Mesodermal cell (in vitro differentiated cells): ENCODE measurements around the gene UVRAG.
"Not testable (repeated sequence)": the region's sequence is repeated elsewhere in the genome, so short reads cannot be mapped to it uniquely, and the experiment has no call there.

Experiments
- H3K27ac ChIP-seq: 2 replicates; pipeline ENCODE4 v1.7.0; 2013; ENCODE audit warnings: mild to moderate bottlenecking, low read depth, low read length, moderate library complexity; ENCODE audit not compliant: severe bottlenecking
- H3K36me3 ChIP-seq: 2 replicates; pipeline ENCODE4 v1.7.1; 2013; ENCODE audit warnings: mild to moderate bottlenecking, low read length, moderate library complexity; ENCODE audit not compliant: control insufficient read depth, insufficient read depth
- H3K4me1 ChIP-seq: one replicate; pipeline ENCODE4 v1.7.1; 2013; ENCODE audit warnings: mild to moderate bottlenecking, low read length; ENCODE audit not compliant: insufficient read depth, control insufficient read depth, poor library complexity, severe bottlenecking
- H3K4me3 ChIP-seq: 2 replicates; pipeline ENCODE4 v1.7.0; 2013; ENCODE audit warnings: low read length, control low read depth, mild to moderate bottlenecking; ENCODE audit not compliant: insufficient read depth, poor library complexity, severe bottlenecking; ENCODE audit errors: extremely low read depth
- H3K9me3 ChIP-seq: 2 replicates; pipeline ENCODE4 v1.7.1; 2013; ENCODE audit warnings: mild to moderate bottlenecking, low read length, moderate library complexity; ENCODE audit not compliant: control insufficient read depth
- WGBS, 2 experiments: methylation state at CpG; one replicate each; pipeline ENCODE4 v1.1.5; 2013; ENCODE audit warnings: missing lambda C conversion rate in 2 of 2; ENCODE audit not compliant: insufficient coverage in 2 of 2; 5-methylcytosine and 5-hydroxymethylcytosine counted together

The UVRAG gene

DNA sequence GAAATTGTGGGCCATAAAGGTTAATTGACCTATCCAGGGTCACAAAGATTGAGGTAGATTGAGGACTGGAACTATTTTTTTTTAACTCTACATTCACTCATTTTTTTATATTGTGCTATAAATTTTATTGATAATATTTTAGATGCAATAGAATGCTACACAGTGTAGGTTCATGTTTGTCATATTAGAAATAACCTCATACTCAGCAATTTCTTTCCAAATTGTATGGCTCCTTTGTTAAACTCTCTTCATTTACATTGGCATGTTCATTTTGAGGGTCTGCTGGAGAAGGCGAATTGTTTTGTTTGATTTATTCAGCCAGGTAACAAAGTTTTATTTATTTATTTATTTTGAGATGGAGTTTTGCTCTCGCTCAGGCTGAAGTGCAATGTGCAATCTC, 44.6 kb downstream of the UVRAG start:
- Histone ChIP-seq H3K4me3 (no peak overlapping the region), H3K9me3 (no peaks in the 10 kb centered on the region), H3K4me1 (no peaks in the 10 kb centered on the region), H3K27ac (no peak overlapping the region), H3K36me3 (no peaks in the 10 kb centered on the region)
- WGBS, 2 experiments: 83% methylated on average over 1 of the region's 2 CpGs; no CpG with 5 or more reads in 1 of the 2 experiments

DNA sequence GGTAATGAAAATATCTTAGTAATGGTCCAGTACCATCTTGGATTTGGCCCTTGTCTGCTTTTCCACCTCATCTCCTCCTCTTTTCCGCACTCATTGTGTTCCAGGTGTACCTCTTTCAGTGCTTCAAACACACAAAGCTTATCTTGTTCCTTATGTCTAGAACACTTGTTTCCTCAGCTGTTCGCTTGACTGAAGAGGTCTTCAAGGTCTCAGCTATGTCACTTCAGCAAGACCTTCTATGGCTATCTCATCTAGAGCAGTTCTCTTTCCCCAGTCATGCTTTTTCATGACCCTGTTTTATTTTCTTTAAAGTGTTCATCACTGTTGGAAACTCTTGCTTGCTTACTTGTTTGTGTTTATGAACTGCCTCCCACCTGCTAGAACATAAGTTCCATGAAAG, 47.4 kb downstream of the UVRAG start:
- WGBS, 2 experiments: 90 to 100% methylated on average over 2 of the region's 2 CpGs
- Histone ChIP-seq H3K36me3 (no peaks in the 10 kb centered on the region), H3K4me3 (no peak overlapping the region), H3K4me1 (no peaks in the 10 kb centered on the region), H3K27ac (no peak overlapping the region), H3K9me3 (no peaks in the 10 kb centered on the region)

DNA sequence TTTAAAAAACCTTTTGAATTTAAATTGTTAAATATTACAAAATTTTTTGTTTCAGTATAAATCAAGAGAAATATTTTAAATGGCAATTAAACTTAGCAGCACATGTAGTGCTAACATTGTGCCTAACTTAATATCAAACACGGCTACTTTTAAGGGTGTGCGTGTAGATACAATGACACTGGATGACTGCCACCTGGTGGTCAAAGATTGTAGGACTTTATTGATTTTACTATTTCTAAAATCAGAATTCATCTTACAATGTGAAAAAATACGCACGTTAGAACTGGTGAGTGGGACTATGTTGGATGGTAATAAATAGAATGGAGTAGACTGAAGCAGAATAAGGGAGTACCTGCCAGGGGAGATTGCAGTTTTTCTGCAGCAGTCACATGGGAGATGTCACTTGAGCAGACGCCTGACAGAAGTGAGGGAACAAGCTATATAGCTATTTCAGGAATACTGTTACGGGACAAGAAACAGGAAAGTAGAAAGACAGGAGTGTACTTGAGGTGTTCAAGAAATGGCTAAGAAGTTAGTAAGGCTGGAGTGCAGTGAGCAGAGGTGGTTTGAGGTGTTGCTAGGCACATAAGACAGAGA, 52.9 kb downstream of the UVRAG start:
- Histone ChIP-seq H3K36me3 (no peaks in the 10 kb centered on the region), H3K27ac (no peak overlapping the region), H3K4me3 (no peak overlapping the region), H3K9me3 (no peaks in the 10 kb centered on the region), H3K4me1 (no peaks in the 10 kb centered on the region)
- 56 to 69% methylated on average over 4 to 5 of the region's 6 CpGs for WGBS, 2 experiments

DNA sequence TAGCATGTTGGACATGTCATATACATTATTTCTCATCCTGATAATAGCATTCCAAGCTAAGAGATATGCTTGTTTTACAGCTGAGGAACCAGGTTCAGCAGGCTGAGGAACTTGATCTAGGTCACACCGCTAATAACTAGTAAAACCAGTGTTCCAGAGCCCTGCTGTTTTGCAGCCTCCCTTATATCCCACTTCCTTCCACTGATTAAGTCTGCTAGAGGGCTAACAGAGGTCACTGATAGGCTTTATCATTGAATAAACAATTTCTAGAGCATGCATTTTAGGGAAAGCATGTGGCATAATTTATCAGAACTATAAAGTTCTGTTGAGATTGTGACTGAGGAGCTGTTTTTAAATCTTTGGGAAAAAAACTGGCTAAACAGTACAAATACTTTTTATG, 54.0 kb downstream of the UVRAG start:
- Histone ChIP-seq H3K27ac (no peak overlapping the region), H3K36me3 (no peaks in the 10 kb centered on the region), H3K4me1 (peaks cover 3% of the 10 kb centered on the region), H3K4me3 (no peak overlapping the region), H3K9me3 (no peaks in the 10 kb centered on the region)
- 100% methylated on average over 1 of the region's 1 CpG; no CpG with 5 or more reads in 1 of the 2 experiments for WGBS, 2 experiments

DNA sequence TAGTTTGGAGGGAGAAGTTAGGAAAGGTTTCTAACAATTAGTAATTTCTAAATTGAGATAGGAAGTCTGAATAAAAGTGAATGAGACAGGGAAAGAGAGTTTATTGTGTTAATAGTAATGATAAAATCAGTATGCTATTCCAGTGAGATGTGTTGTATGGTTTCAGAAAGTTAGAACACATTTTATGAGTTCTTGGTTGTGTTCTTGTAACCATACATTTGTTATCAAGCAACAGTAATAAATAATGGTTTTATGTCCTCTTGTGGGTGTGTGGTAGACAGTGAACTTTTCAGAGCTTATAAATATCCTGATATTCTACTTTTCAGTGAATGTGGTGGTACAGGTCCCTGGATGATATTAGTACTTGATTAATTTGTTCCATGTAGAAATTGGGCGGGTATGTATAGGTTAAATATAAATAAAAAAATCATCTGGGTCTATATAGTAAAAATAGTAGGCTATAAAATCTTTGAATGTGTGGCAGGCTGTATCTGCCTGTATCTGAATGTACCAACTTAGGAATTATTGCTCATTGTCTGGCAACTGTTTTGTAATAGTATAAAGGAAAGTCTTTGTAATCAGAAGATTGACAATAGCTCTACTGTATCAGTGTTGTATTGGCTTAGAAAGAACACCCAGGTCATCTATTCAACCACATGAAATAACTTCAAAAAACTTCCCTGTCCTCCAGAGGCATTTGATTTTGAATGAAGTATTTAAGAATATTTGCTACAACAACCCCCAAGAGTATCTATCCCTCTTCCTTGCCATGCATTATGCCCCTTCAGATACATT, 54.8 kb downstream of the UVRAG start:
- Histone ChIP-seq H3K4me3 (no peak overlapping the region), H3K4me1 (peaks cover 3% of the 10 kb centered on the region), H3K36me3 (no peaks in the 10 kb centered on the region), H3K9me3 (no peaks in the 10 kb centered on the region), H3K27ac (no peak overlapping the region)
- 100% methylated on average over 1 of the region's 1 CpG; no CpG with 5 or more reads in 1 of the 2 experiments for WGBS, 2 experiments

DNA sequence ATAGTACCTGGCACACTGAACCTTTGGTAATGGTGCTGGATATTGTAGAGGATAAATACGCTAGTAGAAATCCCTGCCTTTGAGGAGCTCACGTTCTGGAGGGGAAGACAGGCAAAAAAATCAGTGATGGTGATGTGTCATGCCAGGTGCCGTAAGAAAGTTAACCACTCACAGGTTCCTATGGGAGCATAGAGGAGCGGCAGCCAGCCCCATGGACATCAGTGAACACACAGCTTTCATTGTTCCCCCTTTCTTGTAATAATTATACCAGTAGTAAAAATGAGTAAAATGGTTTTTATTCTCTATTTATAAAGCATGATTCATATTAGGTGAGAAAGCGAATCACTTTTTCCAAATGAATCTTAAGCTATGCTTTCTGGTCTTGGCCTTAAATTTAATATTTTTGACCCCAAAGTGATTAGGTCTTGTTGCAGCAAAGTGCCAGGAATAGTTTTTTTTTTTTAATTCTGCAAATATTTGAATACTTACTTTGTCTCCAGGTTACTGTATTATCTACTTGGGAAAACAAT, 57.9 kb downstream of the UVRAG start:
- H3K27ac ChIP-seq: no peak overlapping the region
- 41 to 42% methylated on average over 2 of the region's 5 CpGs for WGBS, 2 experiments

DNA sequence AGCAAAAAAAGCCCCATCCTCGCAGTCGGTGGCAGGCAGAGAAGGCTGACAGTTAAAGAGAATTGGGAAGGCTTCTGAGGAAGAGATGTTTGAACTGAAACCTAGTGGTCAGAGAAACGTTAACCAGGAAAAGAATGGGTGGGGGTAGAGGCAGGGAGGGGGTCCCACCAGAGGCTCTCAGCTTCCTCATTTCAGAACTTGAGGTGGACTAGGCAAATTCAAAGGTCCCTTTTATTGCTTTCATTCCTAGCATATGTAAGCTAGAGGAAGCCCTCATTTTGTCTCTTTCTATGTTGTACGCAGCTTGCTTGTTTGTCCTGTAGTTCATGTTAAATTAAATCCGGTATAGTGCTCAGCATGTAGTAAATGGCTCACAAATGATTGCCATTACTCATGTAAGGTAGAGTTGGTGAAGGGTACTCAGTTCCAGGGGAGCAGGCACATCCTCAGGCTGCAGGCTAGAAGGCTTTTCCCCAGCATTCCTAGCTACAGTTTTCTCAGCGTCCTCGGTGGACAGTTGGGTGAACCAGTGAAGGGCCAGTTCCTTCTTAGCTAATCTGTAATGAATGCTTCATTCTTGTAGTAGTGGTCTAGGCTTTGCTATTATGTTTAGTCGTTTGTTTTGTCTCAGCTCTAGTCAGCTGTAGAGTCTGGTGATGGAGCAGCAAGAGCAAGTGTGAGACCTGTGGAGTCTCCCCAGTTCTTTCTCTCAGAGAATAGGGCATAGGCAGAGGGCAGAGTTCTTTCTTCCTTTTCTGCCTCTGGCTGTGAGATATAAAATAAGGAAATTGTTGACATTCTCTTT, 58.6 kb downstream of the UVRAG start:
- Histone ChIP-seq H3K4me1 (peaks cover 3% of the 10 kb centered on the region), H3K4me3 (no peak overlapping the region), H3K9me3 (no peaks in the 10 kb centered on the region), H3K36me3 (no peaks in the 10 kb centered on the region), H3K27ac (no peak overlapping the region)
- WGBS, 2 experiments: 62 to 81% methylated on average over 4 to 6 of the region's 8 CpGs

More for the DNA sequence above, 57.9 kb downstream of the UVRAG start:
- no peak overlapping the region for H3K4me3 ChIP-seq
- H3K4me1 ChIP-seq: peaks cover 3% of the 10 kb centered on the region
- H3K9me3 ChIP-seq: no peaks in the 10 kb centered on the region
- no peaks in the 10 kb centered on the region for H3K36me3 ChIP-seq

DNA sequence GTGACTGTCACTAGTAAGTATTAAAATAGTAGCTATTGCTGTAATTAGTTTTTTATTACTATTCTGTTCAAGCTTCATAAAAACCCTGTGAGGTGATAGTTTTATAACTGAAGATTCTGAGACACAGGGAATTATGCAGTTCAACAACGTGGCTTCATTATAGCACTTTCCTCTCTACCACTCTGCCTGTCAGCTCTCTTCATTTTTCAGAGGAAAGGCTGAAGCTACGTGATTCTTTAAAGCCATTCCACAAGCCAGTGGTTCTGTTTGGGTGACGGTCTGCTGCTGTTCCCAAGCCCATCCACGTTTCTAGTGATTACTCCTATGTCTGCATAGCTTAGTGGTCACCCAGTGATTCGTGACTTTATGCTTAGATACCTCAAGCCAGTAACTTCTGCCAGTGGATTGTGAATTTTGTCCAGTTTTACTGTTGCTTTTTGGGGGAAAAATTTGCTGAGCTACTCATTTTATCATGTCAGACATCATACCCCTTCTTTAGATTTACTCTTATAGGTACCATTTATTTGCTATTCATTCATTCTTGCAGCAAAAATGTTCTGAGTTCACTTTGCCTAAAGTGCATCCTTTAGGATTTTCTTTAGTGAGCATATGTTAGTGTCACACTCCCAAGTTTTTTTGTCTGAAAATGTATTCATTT, 59.8 kb downstream of the UVRAG start:
- Histone ChIP-seq H3K9me3 (no peaks in the 10 kb centered on the region), H3K27ac (no peak overlapping the region), H3K36me3 (no peaks in the 10 kb centered on the region), H3K4me1 (peaks cover 3% of the 10 kb centered on the region), H3K4me3 (no peak overlapping the region)
- 85 to 90% methylated on average over 5 of the region's 5 CpGs for WGBS, 2 experiments

DNA sequence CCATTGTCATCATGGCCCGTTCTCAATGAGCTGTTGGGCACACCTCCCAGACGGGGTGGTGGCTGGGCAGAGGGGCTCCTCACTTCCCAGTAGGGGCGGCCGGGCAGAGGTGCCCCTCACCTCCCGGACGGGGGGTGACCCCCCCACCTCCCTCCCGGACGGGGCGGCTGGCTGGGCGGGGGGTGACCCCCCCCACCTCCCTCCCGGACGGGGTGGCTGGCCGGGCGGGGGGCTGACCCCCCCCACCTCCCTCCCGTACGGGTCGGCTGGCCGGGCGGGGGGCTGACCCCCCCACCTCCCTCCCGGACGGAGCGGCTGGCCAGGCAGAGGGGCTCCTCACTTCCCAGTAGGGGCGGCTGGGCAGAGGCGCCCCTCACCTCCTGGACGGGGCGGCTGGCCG, 62.3 kb downstream of the UVRAG start:
- not testable (repeated sequence) for H3K27ac ChIP-seq, H3K4me1 ChIP-seq, H3K9me3 ChIP-seq, H3K36me3 ChIP-seq, H3K4me3 ChIP-seq
- no CpG with 5 or more reads among the region's 27 CpGs for WGBS, 2 experiments

DNA sequence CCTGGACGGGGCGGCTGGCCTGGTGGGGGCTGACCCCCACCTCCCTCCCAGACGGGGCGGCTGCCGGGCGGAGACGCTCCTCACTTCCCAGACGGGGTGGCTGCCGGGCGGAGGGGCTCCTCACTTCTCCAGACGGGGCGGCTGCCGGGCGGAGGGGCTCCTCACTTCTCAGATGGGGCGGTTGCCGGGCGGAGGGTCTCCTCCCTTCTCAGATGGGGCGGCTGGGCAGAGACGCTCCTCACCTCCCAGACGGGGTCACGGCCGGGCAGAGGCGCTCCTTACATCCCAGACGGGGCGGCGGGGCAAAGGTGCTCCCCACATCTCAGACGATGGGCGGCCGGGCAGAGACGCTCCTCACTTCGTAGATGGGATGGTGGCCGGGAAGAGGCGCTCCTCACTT, 62.9 kb downstream of the UVRAG start:
- WGBS, 2 experiments: 98% methylated on average over 8 of the region's 33 CpGs; no CpG with 5 or more reads in 1 of the 2 experiments
- H3K9me3 ChIP-seq: not testable (repeated sequence)

More for the DNA sequence above, 62.9 kb downstream of the UVRAG start:
- H3K27ac ChIP-seq, H3K36me3 ChIP-seq, H3K4me1 ChIP-seq, H3K4me3 ChIP-seq: not testable (repeated sequence)
